PC-3 (cell line): ENCODE measurements around the gene HS3ST2. TPM values are rescaled to one million over a fixed set of nuclear protein-coding genes. Genes with fewer than 3 reads are reported as not detected.

Experiments used
- ATAC-seq: fragments of 200-7000 bp; cut with Tn5 transposase; 2 replicates; pipeline ENCODE4 v1.9.1; 2020; ENCODE audit warnings: mild to moderate bottlenecking, moderate library complexity
- BruUV-seq: library from RNA; stranded (reverse); fragments of 400-500 nt; replicated peaks from 2 replicates; lab custom pipeline; 2021; lab: Mats Ljungman, UMichigan
- CTCF ChIA-PET: fragments of 300-600 bp; sonication (Branson Sonifier 250); formaldehyde crosslinking; loops from one replicate; lab custom pipeline; 2022; ENCODE audit warnings: antibody characterized with exemption; lab: Charles Lee
- POLR2A ChIA-PET: fragments of 300-600 bp; sonication (Branson Sonifier 250); formaldehyde crosslinking; loops from one replicate; lab custom pipeline; 2022; ENCODE audit warnings: antibody characterized with exemption; ENCODE audit not compliant: unreplicated experiment; lab: Charles Lee
- DNase-seq: peaks from one replicate; pipeline ENCODE4 v3.0.0-alpha.2; 2015
- H2AFZ ChIP-seq: fragments of 300-600 bp; sonication (generic); 2 replicates; pipeline ENCODE4 v1.6.0; 2016; ENCODE audit warnings: antibody characterized with exemption, low read length
- H3F3A ChIP-seq: fragments of 300-600 bp; sonication (generic); one replicate; pipeline ENCODE4 v1.6.0; 2017; ENCODE audit warnings: antibody characterized with exemption, low read length, control low read depth, mild to moderate bottlenecking; ENCODE audit not compliant: unreplicated experiment
- H3K27ac ChIP-seq: fragments of 300-600 bp; sonication (generic); 2 replicates; pipeline ENCODE4 v1.5.1; 2016; ENCODE audit warnings: mild to moderate bottlenecking, low read length
- H3K27me3 ChIP-seq: fragments of 300-600 bp; sonication (generic); 2 replicates; pipeline ENCODE4 v1.6.1; 2016; ENCODE audit warnings: low read length, mixed read lengths
- H3K36me3 ChIP-seq: fragments of 300-600 bp; sonication (generic); 2 replicates; pipeline ENCODE4 v1.6.1; 2016; ENCODE audit warnings: low read depth, mixed run types, low read length, mixed read lengths
- H3K4me1 ChIP-seq: fragments of 300-600 bp; sonication (generic); 2 replicates; pipeline ENCODE4 v1.5.1; 2016; ENCODE audit warnings: low read length; ENCODE audit not compliant: insufficient read depth
- H3K4me2 ChIP-seq: fragments of 300-600 bp; sonication (generic); 2 replicates; pipeline ENCODE4 v1.6.0; 2016; ENCODE audit warnings: low read length
- H3K4me3 ChIP-seq: fragments of 300-600 bp; sonication (generic); 2 replicates; pipeline ENCODE4 v1.5.1; 2016; ENCODE audit warnings: mild to moderate bottlenecking, low read length, mixed read lengths
- H3K79me2 ChIP-seq: fragments of 300-600 bp; sonication (generic); 2 replicates; pipeline ENCODE4 v1.6.1; 2017; ENCODE audit warnings: low read length, mixed read lengths
- H3K9ac ChIP-seq: fragments of 300-600 bp; sonication (generic); 2 replicates; pipeline ENCODE4 v1.6.0; 2016; ENCODE audit warnings: mild to moderate bottlenecking, low read length
- H3K9me2 ChIP-seq: fragments of 300-600 bp; sonication (generic); replicated peaks from 2 replicates; pipeline ENCODE4 v1.6.1; 2016; ENCODE audit warnings: mixed run types, low read length, mixed read lengths
- H3K9me3 ChIP-seq: fragments of 300-600 bp; sonication (generic); 2 replicates; pipeline ENCODE4 v1.6.1; 2016; ENCODE audit warnings: low read length, mixed read lengths
- H4K20me1 ChIP-seq: fragments of 300-600 bp; sonication (generic); 2 replicates; pipeline ENCODE4 v1.6.1; 2016; ENCODE audit warnings: low read length, mixed read lengths
- EZH2 ChIP-seq: fragments of 300-600 bp; sonication (generic); IDR thresholded peaks from one replicate; pipeline ENCODE4 v1.6.1; 2017; ENCODE audit warnings: antibody characterized with exemption, mild to moderate bottlenecking, low read length; ENCODE audit not compliant: unreplicated experiment
- EZH2phosphoT487 ChIP-seq: fragments of 300-600 bp; sonication (generic); IDR thresholded peaks from 2 replicates; pipeline ENCODE4 v1.6.1; 2018; ENCODE audit warnings: mild to moderate bottlenecking, antibody characterized with exemption, low read length, borderline replicate concordance
- intact Hi-C: fragments of 100-400 bp; cut with micrococcal nuclease; formaldehyde crosslinking; loops from 2 replicates; pipeline ENCODE4 v1.9.0; 2023
- total RNA-seq: library from RNA; depleted of rRNA; stranded (reverse); fragments of >200 nt; gene quantifications from 2 replicates; pipeline ENCODE4 v1.2.3, GENCODE V29; 2014
- TF ChIP-seq, protein P1 (sequence below): fragments of 300-600 bp; sonication (generic); conservative IDR thresholded peaks from 2 replicates; pipeline ENCODE4 v1.5.1; 2017; ENCODE audit warnings: antibody characterized with exemption, low read depth, mild to moderate bottlenecking, low read length

Gene HS3ST2
- total RNA-seq, 1 experiment from 2014 or later, result not detected

DNA sequence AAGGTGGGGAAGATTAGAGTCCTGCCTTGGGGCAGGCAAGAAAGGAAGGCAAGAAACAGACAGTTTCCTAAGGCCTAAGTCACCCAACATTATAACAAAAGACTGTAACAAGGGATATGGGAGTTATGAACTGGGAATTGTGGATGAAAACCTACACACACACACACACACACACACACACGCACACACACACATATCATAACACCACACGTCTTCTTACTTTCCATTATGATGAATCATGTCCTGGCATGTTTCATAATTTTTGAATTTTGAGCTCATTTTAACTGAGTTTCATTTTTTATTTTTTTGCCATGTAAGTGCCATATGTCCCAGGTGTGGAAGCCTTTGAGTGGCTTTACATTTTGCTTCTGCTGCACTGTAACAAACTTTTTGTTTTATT, 29.9 kb downstream of the HS3ST2 start:
- no peak overlapping the region for H3K27ac ChIP-seq

DNA sequence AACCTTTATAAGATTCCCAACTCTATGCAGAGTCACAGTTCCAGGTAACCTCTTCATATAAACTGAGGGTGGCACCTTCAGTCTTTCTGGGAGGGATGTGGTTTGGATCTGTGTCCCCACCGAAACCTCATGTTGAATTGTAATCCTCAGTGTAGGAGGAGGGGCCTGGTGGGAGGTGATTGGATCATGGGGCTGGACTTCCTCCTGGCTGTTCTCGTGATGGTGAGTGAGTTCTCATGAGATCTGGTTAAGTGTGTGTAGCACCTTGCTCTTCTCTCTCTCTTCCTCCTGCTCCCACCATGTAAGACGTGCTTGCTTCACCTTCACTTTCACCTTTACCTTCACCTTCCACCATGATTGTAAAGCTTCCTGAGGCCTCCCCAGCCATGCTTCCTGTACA, 30.5 kb downstream of the HS3ST2 start:
- no peaks in the 10 kb centered on the region for H4K20me1 ChIP-seq
- ChIA-PET POLR2A (no interaction called here), CTCF (no interaction called here)
- no peak overlapping the region for H3K4me2 ChIP-seq
- ATAC-seq (no peak), DNase-seq (no peak)
- no peaks in the 10 kb centered on the region for H3K79me2 ChIP-seq
- H3K27ac ChIP-seq, result no peak overlapping the region
- no TSS peak for BruUV-seq
- no peak overlapping the region for H3K4me3 ChIP-seq
- H3K9me3 ChIP-seq, result no peaks in the 10 kb centered on the region
- H2AFZ ChIP-seq, result no peak overlapping the region
- H3K4me1 ChIP-seq, result no peaks in the 10 kb centered on the region
- intact Hi-C loops, result no loop called here
- no peaks in the 10 kb centered on the region for H3F3A ChIP-seq
- H3K9ac ChIP-seq, result no peak overlapping the region
- H3K27me3 ChIP-seq, result peaks cover 45% of the 10 kb centered on the region
- no peaks in the 10 kb centered on the region for H3K9me2 ChIP-seq
- no peaks in the 10 kb centered on the region for H3K36me3 ChIP-seq
- TF ChIP-seq, protein P1, sequence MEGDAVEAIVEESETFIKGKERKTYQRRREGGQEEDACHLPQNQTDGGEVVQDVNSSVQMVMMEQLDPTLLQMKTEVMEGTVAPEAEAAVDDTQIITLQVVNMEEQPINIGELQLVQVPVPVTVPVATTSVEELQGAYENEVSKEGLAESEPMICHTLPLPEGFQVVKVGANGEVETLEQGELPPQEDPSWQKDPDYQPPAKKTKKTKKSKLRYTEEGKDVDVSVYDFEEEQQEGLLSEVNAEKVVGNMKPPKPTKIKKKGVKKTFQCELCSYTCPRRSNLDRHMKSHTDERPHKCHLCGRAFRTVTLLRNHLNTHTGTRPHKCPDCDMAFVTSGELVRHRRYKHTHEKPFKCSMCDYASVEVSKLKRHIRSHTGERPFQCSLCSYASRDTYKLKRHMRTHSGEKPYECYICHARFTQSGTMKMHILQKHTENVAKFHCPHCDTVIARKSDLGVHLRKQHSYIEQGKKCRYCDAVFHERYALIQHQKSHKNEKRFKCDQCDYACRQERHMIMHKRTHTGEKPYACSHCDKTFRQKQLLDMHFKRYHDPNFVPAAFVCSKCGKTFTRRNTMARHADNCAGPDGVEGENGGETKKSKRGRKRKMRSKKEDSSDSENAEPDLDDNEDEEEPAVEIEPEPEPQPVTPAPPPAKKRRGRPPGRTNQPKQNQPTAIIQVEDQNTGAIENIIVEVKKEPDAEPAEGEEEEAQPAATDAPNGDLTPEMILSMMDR, result no peak
- TF ChIP-seq EZH2phosphoT487, result no peak
- TF ChIP-seq EZH2, result no peak

More for the DNA sequence above, 29.9 kb downstream of the HS3ST2 start:
- no peaks in the 10 kb centered on the region for H3K4me1 ChIP-seq
- peaks cover 44% of the 10 kb centered on the region for H3K27me3 ChIP-seq
- BruUV-seq, result no TSS peak
- no peak for TF ChIP-seq EZH2phosphoT487
- no peak for TF ChIP-seq EZH2
- TF ChIP-seq, protein P1, result no peak
- H3K4me3 ChIP-seq, result no peak overlapping the region
- H3K9ac ChIP-seq, result no peak overlapping the region
- no peak overlapping the region for H2AFZ ChIP-seq
- ATAC-seq (no peak), DNase-seq (no peak)
- no peak overlapping the region for H3K4me2 ChIP-seq
- no peaks in the 10 kb centered on the region for H3K9me2 ChIP-seq
- no peaks in the 10 kb centered on the region for H3K79me2 ChIP-seq
- no peaks in the 10 kb centered on the region for H3K36me3 ChIP-seq
- intact Hi-C loops, result no loop called here
- H3K9me3 ChIP-seq, result no peaks in the 10 kb centered on the region
- H3F3A ChIP-seq, result no peaks in the 10 kb centered on the region
- POLR2A ChIA-PET, result no interaction called here
- CTCF ChIA-PET, result no interaction called here
- H4K20me1 ChIP-seq, result no peaks in the 10 kb centered on the region

DNA sequence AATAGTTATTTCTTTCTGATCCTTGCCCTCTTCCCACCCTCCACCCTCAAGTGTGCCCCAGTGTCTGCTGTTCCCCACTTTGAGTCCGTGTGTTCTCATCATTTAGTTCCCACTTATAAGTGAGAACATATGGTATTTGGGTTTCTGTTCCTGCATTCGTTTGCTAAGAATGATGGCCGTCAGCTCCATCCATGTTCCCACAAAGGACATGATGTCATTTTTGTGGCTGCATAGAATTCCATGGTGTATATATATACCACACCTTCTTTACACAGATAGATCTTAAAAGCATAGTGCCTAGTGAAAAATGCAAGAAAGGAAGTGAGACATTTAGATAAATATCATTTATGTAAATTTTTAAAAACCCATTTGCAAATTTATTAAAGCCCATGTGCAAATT, 33.1 kb downstream of the HS3ST2 start:
- H3K4me1 ChIP-seq, result no peaks in the 10 kb centered on the region
- no peak overlapping the region for H3K27ac ChIP-seq
- no peak overlapping the region for H3K9ac ChIP-seq
- no peaks in the 10 kb centered on the region for H3K36me3 ChIP-seq
- H3F3A ChIP-seq, result no peaks in the 10 kb centered on the region
- H4K20me1 ChIP-seq, result no peaks in the 10 kb centered on the region
- POLR2A ChIA-PET, result no interaction called here
- no peak overlapping the region for H3K4me3 ChIP-seq
- H3K9me2 ChIP-seq, result no peaks in the 10 kb centered on the region
- peaks cover 57% of the 10 kb centered on the region for H3K27me3 ChIP-seq
- TF ChIP-seq, protein P1, result no peak
- TF ChIP-seq EZH2, result no peak
- no peak for TF ChIP-seq EZH2phosphoT487
- DNase-seq (no peak), ATAC-seq (no peak)
- H2AFZ ChIP-seq, result no peak overlapping the region
- intact Hi-C loops, result no loop called here
- BruUV-seq, result no TSS peak
- no peaks in the 10 kb centered on the region for H3K79me2 ChIP-seq
- no peaks in the 10 kb centered on the region for H3K9me3 ChIP-seq
- H3K4me2 ChIP-seq, result no peak overlapping the region
- CTCF ChIA-PET, result no interaction called here
